ENCODE measurements around the gene THSD7A. TPM values are rescaled to one million over a fixed set of nuclear protein-coding genes. Genes with fewer than 3 reads are reported as not detected.

THSD7A gene
- total and polyA plus RNA-seq, 4 donors: 0.15 to 2.7 (median 1.9) TPM

DNA sequence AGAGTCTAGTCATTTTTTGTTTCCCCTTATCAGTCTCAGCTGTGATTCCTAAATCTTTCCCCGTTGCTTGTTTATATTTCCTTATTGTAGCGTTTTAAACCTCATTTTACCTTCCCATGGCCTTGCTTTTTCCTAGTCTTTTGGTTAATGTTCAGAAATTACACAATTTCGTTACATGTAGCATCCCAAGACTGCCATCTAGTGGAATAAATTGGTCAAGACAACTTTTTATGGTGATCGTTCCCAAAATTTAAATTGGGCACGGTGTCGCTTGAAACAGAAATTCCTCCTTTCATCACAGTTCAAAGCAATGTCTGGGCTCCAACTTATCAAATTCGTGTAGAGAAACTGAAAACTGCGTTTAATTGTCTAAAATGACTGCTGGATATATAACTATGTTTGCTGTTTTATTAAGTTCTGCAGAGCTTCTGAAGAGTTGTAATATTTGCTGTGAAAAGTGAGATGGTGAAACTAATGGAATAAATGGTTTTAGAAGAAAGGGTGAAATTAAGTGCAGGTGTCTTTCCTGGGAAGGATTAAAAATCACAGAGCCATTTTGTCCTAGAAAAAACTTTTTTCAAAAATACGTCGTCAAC is 488.1 kb downstream of the THSD7A start:
- H3K27me3 ChIP-seq (ENCODE audit: control insufficient read depth in 4 of 4, insufficient read depth in 4 of 4, low read length in 3 of 4): no peaks in the 10 kb centered on the region
- H3K4me1 ChIP-seq (ENCODE audit: control insufficient read depth in 4 of 4, insufficient read depth in 4 of 4, low read length in 3 of 4): peaks cover 0 to 13% (median under 1%) of the 10 kb centered on the region in 4 donors
- DNase-seq (ENCODE audit: low spot score): no peak
- WGBS: 18% methylated on average over 10 of the region's 10 CpGs
- no peaks in the 10 kb centered on the region for H3K9me3 ChIP-seq (ENCODE audit: control insufficient read depth in 4 of 4, low read length in 3 of 4)
- TF ChIP-seq HNF4A (conservative IDR thresholded peaks at IDR 0.05) (peak in 1 of 2 donors; percentile 15), SP1 (IDR thresholded peaks at IDR 0.05) (no peak), TAF1 (conservative IDR thresholded peaks at IDR 0.05) (no peak), YY1 (IDR thresholded peaks at IDR 0.05) (no peak), MAX (IDR thresholded peaks at IDR 0.05) (no peak), RAD21 (IDR thresholded peaks at IDR 0.05) (peak; percentile 96), FOXA1 (IDR thresholded peaks at IDR 0.05) (no peak), JUND (IDR thresholded peaks at IDR 0.05) (no peak)
- TF ChIP-seq, protein P1, sequence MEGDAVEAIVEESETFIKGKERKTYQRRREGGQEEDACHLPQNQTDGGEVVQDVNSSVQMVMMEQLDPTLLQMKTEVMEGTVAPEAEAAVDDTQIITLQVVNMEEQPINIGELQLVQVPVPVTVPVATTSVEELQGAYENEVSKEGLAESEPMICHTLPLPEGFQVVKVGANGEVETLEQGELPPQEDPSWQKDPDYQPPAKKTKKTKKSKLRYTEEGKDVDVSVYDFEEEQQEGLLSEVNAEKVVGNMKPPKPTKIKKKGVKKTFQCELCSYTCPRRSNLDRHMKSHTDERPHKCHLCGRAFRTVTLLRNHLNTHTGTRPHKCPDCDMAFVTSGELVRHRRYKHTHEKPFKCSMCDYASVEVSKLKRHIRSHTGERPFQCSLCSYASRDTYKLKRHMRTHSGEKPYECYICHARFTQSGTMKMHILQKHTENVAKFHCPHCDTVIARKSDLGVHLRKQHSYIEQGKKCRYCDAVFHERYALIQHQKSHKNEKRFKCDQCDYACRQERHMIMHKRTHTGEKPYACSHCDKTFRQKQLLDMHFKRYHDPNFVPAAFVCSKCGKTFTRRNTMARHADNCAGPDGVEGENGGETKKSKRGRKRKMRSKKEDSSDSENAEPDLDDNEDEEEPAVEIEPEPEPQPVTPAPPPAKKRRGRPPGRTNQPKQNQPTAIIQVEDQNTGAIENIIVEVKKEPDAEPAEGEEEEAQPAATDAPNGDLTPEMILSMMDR (IDR thresholded peaks at IDR 0.05; ENCODE audit: low read depth, low read length, missing input control): peak; percentile 81
- peaks cover 0 to 2% (median 0%) of the 10 kb centered on the region in 4 donors for H3K36me3 ChIP-seq (ENCODE audit: control insufficient read depth in 4 of 4, insufficient read depth in 3 of 4, low read depth in 1 of 4, low read length in 3 of 4)
- H3K9ac ChIP-seq (ENCODE audit: low read depth in 1 of 2, low read length in 2 of 2): peak overlapping the region in 1 of 2 donors; percentile 39
- no peak overlapping the region for H3K4me3 ChIP-seq (ENCODE audit: low read depth in 1 of 3, low read length in 3 of 3)
- H3K27ac ChIP-seq (ENCODE audit: low read depth in 1 of 2, low read length in 2 of 2): no peak overlapping the region

GRCh38 chr7:11343136-11343535 is 488.9 kb downstream of the THSD7A start:
- no peaks in the 10 kb centered on the region for H3K9me3 ChIP-seq (ENCODE audit: control insufficient read depth in 4 of 4, low read length in 3 of 4)
- no peak overlapping the region for H3K4me3 ChIP-seq (ENCODE audit: low read depth in 1 of 3, low read length in 3 of 3)
- no peak overlapping the region for H3K9ac ChIP-seq (ENCODE audit: low read depth in 1 of 2, low read length in 2 of 2)
- no peak for TF ChIP-seq GABPA (IDR thresholded peaks at IDR 0.05 in 1 of 2, conservative IDR thresholded peaks at IDR 0.05 in 1 of 2)
- no peak for TF ChIP-seq HNF4G (IDR thresholded peaks at IDR 0.05)
- no peak for TF ChIP-seq JUND (IDR thresholded peaks at IDR 0.05)
- TF ChIP-seq FOXA1 (IDR thresholded peaks at IDR 0.05): no peak
- TF ChIP-seq ZBTB33 (IDR thresholded peaks at IDR 0.05): no peak
- no peak for TF ChIP-seq SP1 (IDR thresholded peaks at IDR 0.05)
- no peak for TF ChIP-seq FOXA2 (IDR thresholded peaks at IDR 0.05)
- TF ChIP-seq RAD21 (IDR thresholded peaks at IDR 0.05): no peak
- no peak for TF ChIP-seq EGR1 (IDR thresholded peaks at IDR 0.05; ENCODE audit: low read depth in 2 of 2)
- no peak for TF ChIP-seq MAX (IDR thresholded peaks at IDR 0.05)
- TF ChIP-seq YY1 (IDR thresholded peaks at IDR 0.05): no peak
- TF ChIP-seq REST (IDR thresholded peaks at IDR 0.05): no peak
- TF ChIP-seq, protein P1 (IDR thresholded peaks at IDR 0.05; ENCODE audit: low read depth, low read length, missing input control): no peak
- no peak overlapping the region for H3K27ac ChIP-seq (ENCODE audit: low read depth in 1 of 2, low read length in 2 of 2)
- peaks cover 0 to 13% (median under 1%) of the 10 kb centered on the region in 4 donors for H3K4me1 ChIP-seq (ENCODE audit: control insufficient read depth in 4 of 4, insufficient read depth in 4 of 4, low read length in 3 of 4)
- no peak for DNase-seq (ENCODE audit: low spot score)
- no peaks in the 10 kb centered on the region for H3K27me3 ChIP-seq (ENCODE audit: control insufficient read depth in 4 of 4, insufficient read depth in 4 of 4, low read length in 3 of 4)
- peaks cover 0 to 2% (median 0%) of the 10 kb centered on the region in 4 donors for H3K36me3 ChIP-seq (ENCODE audit: control insufficient read depth in 4 of 4, insufficient read depth in 3 of 4, low read depth in 1 of 4, low read length in 3 of 4)

Data from liver (tissue), 9 donors.